HuH-7 (cell line): ENCODE data around the gene KCNIP3.
A peak's percentile ranks its signal among the peaks of the same experiment; 100 is the strongest.
"Not testable (repeated sequence)": the region's sequence is repeated elsewhere in the genome, so short reads cannot be mapped to it uniquely, and the experiment has no call there.

ENCODE experiments used
- DNase-seq: peaks from one replicate; pipeline ENCODE4 v3.0.0; 2011; ENCODE audit warnings: low spot score

Gene KCNIP3

GRCh38 chr2:95387358-95387757, 90.2 kb downstream of the KCNIP3 start:
- DNase-seq = no peak

DNA sequence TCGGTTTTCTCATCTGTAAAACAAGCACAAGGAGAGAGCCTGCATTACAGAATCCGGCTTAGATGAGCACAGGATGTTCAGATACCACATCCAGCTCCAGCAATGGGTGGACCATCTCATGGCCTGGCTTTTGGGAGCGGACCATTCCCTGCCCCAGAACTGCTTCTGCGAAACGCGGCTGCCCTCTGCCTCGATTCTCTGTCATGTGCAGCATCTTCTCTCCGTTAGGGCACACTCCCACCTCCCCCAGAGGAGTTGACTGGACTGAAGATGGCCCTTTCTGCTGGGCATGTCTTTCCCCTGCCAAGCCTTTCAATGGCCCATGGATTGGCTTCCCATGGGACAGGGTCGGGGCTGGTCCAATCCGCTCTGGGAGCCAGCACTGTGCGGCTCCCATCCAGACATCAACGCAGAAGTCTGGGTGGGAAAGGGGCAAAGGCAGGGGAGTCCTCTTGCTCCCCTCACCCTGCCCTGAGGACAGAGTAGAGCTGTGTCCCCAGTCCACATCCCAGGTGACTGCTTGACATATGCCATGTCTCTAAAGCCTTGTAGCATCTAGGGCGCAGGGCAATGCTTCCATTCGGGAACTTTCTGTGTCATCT, 91.0 kb downstream of the KCNIP3 start:
- DNase-seq = no peak

- DNase-seq = no peak
These were observed 91.7 kb downstream of the KCNIP3 start for GRCh38 chr2:95388856-95389244.

- DNase-seq = peak; percentile 83
These were observed 92.3 kb downstream of the KCNIP3 start for GRCh38 chr2:95389245-95390119.

DNA sequence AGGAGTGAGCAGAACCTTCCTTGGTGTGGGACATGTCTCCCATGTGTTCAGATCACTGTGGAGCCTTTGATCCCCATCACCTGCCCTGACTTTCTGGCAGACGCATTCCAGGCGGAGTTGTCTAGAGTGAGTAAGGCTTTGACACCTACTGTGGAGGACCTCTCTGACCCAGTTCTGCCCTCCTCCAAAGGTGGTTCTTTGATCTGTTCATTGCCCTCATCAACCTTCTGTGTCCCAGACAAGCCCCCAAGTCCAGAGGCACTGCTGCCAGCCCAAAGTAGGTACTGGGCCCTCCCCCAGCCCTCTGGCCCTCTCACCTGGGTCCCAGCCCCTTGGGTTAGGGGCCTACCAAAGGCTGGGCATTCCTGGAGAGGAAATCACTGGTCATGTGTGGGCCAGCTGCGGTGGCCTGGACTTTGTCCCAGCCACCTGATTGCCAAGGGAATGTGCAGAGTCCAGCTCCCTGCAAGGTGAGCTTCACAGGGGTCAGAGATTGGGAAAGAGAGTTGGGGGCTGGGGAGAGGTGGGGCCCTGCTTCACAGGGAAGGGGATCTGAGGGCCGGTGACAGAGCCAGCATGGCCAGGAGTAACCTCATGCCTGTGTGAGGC, 93.2 kb downstream of the KCNIP3 start:
- DNase-seq = no peak

DNA sequence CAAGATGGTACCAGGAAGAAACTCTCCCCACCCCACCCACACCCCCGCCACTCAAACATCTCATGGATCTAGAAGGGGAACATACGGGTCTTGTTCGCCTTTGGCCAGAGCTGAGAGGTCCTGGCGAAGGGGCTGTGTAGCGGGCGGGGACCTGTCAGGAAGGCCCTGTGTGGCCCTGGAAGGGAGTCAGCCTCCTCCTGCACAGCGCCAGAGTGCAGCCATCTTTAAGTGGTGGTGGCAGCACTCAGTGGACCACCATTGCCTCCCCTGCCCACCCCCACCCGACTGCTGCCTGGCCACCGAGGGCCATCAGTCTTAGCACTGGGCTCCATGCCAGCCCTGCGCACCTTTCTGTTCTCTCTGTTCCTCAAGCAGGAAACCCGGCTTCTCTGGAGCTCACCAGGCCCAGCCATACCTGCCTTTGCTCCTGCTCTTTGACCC, 93.8 kb downstream of the KCNIP3 start:
- DNase-seq = no peak

DNA sequence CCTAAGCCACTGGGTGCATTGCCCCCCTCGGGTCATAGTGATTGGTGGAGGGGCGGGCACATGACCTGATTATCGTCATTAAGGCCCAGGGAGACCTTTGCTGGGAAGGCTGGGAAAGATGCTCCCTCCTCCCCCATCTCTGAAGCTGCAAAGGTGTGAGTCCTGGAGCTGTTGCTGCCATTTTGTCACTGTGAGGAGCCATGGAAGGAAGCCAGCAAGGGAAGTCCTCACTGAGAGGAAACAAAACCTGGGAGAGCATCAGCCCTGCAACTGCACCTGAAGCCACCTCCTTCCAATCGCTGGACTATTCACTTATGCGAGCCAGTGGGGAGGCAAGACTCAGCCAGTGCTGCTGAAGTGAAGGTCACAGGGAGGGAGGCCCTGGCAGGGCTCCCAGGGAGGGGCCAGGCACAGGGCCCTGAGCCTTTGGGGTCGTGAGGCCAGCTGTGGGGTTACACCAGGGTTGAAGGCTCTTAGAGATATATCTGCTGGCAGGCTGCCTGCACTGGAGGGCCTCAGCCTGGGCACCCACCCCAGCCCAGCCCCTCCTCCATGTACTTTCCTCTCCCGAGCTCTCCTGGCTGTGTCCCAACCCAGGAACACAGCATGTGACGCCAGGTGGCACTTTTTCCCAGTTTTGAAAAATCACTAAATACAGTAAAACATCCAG, 94.6 kb downstream of the KCNIP3 start:
- DNase-seq = no peak

DNA sequence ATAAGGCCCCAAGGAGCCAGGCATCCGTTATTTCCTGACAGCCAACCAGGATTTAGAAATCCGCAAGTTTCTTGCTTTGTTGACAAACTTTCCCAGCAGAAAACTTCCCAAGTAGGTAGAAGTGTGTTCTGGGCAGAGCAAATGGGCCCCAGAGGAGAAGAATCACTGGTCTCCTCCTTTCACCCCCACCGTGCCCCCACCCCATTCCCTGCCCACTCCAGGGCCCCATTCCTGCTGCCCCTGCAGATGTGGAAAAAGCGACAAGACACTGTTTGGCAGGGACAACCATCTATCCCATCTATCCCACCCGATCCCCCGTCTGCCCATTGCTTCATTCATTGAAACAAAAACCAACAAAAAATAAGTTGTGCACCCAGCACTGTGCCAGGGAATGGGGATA, 95.2 kb downstream of the KCNIP3 start:
- DNase-seq = no peak

GRCh38 chr2:95392730-95393455, 95.7 kb downstream of the KCNIP3 start:
- no peak for DNase-seq

DNA sequence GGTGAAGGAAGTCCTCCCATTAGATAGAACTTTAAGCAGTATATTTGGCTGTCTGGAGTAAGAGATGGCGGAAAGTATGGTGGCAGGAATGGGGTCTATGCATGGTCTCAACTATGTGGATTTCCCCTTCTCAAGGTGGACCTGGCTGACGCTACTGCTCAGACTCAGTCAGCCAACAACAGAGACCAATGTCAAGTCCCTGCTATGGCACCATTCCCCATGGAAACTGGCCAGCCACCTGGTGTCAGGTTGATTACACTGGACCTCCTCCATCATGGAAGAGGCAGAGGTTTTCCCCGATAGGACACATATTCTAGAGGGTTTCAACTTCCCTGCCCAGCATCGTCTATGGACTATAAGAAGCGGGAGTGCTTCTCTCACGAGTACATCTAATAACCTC, 96.8 kb downstream of the KCNIP3 start:
- DNase-seq = no peak

- DNase-seq = no peak
These were observed 101.9 kb downstream of the KCNIP3 start for GRCh38 chr2:95399061-95399460.

- no peak for DNase-seq
These were observed 104.3 kb downstream of the KCNIP3 start for GRCh38 chr2:95401480-95401879.

- DNase-seq = peak; percentile 15
These were observed 104.8 kb downstream of the KCNIP3 start for GRCh38 chr2:95402004-95402369.

- DNase-seq = peak; percentile 98
These were observed 105.4 kb downstream of the KCNIP3 start, which contains the start of gene FAHD2A for GRCh38 chr2:95402370-95403203. Gene FAHD2A, plus strand, starts transcription at chr2:95402708. Its CDS starts 2,851 bp downstream, at chr2:95405559.

GRCh38 chr2:95403204-95403721, 106.1 kb downstream of the KCNIP3 start:
- DNase-seq = peak; percentile 29

- not testable (repeated sequence) for DNase-seq
These were observed 106.7 kb downstream of the KCNIP3 start for GRCh38 chr2:95403824-95404223.

- DNase-seq = not testable (repeated sequence)
These were observed 107.5 kb downstream of the KCNIP3 start for GRCh38 chr2:95404676-95405075.

GRCh38 chr2:95411239-95411638, 114.1 kb downstream of the KCNIP3 start:
- DNase-seq = not testable (repeated sequence)

DNA sequence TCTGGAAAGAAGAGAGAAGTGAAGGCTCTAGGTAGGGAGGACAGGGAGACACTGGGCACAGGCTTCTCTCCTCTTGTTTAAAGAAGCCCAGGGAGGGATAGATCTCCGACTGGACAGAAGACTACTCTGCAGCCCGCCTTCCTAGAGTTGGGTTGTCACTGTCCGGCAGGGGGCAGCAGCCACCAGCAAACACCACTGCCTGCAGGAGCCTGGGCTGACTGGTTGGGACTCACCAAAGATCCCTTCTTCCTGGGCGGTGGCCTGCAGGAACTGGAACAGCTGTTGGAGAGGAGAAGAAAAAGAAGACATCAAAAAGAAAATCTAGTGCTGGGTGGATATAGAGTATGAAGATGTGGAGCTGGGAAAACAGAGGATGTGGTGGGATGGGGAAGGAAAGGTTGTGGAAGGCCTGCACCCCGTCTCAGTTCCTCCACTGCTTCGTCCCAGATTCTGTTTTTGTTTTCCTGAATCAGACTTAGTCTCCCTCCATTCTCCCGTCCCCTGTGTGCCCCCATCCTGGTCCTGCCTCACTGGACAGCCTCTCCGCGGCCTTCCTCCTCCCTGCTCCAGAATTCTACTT, 117.0 kb downstream of the KCNIP3 start:
- DNase-seq = peak; percentile 60

GRCh38 chr2:95415138-95415537, 118.0 kb downstream of the KCNIP3 start:
- not testable (repeated sequence) for DNase-seq
